Omental fat pad (tissue), 4 donors: ENCODE measurements around the gene VOPP1. TPM values are rescaled to one million over a fixed set of nuclear protein-coding genes. Genes with fewer than 3 reads are reported as not detected.

Source experiments
- ATAC-seq: fragments of 150-250 bp; one replicate; pipeline ENCODE4 v1.9.1; 2016; ENCODE audit warnings: mild to moderate bottlenecking, moderate library complexity; ENCODE audit not compliant: low FRiP score
- DNase-seq: peaks from one replicate; pipeline ENCODE4 v3.0.0-alpha.2; 2019; ENCODE audit warnings: low spot score
- total RNA-seq, 4 donors: library from RNA; depleted of rRNA; stranded (reverse); fragments of >200 nt; gene quantifications; one replicate each; pipeline ENCODE4 v1.1.0, GENCODE V29; 2016
- TF ChIP-seq, protein P1 (sequence below), 3 donors: fragments of 450-650 bp; IDR thresholded peaks; one replicate each; pipeline ENCODE4 v1.5.1; 2016 to 2017; ENCODE audit warnings: antibody characterized with exemption in 3 of 3, mild to moderate bottlenecking in 3 of 3, moderate library complexity in 2 of 3

The VOPP1 gene
- total RNA-seq, 4 donors from 2014 or later: 31.3 to 64.0 (median 57.9) TPM

DNA sequence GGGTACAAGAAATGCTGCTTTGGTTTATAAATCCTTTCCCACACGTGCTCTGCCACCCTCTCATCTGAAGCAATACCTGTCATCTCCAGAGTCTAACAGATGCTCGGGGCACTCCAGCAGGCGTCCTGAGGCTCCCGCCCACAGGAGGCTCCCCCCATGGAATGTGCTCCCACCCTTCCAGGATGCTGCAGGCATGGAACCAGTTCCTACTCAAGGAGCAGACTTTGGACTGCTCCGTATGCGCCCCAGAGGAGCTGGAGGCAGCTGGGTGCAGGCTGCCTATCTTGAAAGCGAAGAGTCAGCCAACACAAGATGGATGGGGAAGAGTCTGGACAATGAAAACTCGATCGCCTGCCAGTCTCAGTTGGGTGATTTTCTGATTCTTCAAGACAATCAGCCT, 75.4 kb downstream of the VOPP1 start:
- ATAC-seq (no peak), DNase-seq (no peak)
- TF ChIP-seq, protein P1, sequence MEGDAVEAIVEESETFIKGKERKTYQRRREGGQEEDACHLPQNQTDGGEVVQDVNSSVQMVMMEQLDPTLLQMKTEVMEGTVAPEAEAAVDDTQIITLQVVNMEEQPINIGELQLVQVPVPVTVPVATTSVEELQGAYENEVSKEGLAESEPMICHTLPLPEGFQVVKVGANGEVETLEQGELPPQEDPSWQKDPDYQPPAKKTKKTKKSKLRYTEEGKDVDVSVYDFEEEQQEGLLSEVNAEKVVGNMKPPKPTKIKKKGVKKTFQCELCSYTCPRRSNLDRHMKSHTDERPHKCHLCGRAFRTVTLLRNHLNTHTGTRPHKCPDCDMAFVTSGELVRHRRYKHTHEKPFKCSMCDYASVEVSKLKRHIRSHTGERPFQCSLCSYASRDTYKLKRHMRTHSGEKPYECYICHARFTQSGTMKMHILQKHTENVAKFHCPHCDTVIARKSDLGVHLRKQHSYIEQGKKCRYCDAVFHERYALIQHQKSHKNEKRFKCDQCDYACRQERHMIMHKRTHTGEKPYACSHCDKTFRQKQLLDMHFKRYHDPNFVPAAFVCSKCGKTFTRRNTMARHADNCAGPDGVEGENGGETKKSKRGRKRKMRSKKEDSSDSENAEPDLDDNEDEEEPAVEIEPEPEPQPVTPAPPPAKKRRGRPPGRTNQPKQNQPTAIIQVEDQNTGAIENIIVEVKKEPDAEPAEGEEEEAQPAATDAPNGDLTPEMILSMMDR (IDR thresholded peaks at IDR 0.05): no peak

DNA sequence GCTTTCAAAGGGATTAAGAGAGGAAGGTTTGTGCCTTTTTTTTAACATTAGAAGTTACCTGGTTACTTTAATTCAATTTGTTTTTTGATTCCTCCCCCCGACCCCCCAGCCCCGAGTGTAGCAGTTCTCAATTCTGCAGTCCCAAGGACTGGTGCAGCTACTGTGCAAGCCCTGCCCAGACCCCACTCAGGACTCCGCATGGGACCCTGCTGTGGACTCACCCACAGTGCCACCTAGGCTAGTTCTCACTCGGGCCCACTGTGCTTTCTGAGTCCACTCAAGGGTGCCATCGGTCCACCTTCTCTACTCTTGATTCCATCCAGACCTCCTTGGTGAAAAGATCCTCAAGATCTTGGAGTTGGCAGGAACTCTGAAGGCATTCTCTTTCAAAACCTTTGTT, 77.4 kb downstream of the VOPP1 start:
- DNase-seq (no peak), ATAC-seq (no peak)
- TF ChIP-seq, protein P1 (IDR thresholded peaks at IDR 0.05): no peak

DNA sequence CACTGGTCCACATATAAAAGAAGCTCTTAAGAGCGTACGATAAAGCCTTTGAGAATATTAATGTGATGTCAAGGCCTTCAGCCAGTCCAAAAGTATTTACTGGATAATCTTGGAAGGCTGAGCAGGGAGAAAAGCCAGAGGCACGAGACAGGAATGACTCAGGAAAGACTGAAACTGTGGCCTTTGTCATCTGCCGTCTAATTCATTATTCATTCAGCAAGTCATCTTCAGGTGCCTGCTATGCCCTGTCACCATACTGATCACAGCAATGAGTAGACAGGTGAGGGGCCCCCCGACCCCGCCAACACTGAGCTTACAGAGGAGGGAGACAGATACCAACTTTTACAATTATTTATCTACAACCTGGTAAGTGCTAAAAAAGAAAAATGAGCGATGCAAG, 78.9 kb downstream of the VOPP1 start:
- ATAC-seq (no peak), DNase-seq (no peak)
- TF ChIP-seq, protein P1 (IDR thresholded peaks at IDR 0.05): no peak

DNA sequence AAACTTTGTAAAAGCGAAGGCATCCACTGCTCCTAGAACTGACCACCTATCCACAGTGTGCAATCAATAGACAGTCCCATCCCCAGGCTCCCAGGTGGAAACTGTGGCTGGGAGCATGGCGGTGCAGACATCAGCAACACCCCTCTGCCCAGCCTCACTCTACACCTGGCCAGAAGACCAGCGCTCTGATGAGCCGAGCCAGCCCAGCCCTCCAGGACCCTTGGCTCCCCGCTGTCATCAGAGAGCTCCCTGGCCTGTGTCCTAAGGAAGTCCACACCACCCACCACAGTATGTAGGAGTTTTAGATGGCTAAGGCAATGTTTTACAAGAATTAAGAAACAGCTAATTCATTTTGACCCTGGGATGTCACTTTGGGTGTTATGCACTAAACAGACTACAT, 81.0 kb downstream of the VOPP1 start:
- no peak for DNase-seq
- TF ChIP-seq, protein P1 (IDR thresholded peaks at IDR 0.05): no peak
- no peak for ATAC-seq

DNA sequence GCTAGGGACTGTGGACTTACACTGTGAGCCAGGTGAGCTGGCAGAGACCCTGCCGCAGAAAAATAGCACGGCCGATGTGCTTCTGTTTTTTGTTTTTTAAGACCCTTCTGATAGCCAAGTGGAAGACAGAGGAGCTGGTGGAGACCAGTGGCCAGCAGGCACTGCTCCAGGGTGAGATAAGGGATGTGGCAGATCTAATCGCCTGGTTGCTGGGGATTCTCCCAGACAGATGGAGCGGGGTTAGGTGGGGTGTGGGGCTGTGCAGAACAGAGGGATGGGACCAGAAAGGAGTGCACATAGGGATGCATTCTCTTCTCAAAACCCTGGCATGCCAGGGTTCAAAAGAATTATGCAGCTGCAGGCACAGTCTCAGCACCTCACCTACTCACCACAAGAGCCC, 82.2 kb downstream of the VOPP1 start:
- ATAC-seq (no peak), DNase-seq (no peak)
- TF ChIP-seq, protein P1 (IDR thresholded peaks at IDR 0.05): no peak

DNA sequence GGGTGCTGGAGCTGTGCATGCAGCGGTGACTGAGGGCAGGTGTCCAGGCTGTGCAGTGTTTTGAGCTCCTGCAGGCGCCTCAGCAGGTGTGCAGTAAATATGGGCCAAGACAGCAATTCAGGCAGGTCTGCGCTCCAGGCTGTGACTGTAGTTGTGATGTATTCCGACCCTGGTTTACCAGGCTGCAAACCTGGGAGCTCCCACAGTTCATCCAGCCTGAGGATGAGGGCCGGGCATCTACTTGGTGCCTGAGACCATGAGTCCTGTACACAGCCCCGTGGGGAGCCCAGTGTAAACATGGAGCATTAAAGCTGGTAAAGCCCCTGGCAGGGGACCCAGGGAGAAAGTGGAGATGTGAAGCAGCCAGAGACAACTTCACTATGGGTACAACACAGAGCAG, 82.8 kb downstream of the VOPP1 start:
- ATAC-seq (no peak), DNase-seq (no peak)
- TF ChIP-seq, protein P1 (IDR thresholded peaks at IDR 0.05): no peak

DNA sequence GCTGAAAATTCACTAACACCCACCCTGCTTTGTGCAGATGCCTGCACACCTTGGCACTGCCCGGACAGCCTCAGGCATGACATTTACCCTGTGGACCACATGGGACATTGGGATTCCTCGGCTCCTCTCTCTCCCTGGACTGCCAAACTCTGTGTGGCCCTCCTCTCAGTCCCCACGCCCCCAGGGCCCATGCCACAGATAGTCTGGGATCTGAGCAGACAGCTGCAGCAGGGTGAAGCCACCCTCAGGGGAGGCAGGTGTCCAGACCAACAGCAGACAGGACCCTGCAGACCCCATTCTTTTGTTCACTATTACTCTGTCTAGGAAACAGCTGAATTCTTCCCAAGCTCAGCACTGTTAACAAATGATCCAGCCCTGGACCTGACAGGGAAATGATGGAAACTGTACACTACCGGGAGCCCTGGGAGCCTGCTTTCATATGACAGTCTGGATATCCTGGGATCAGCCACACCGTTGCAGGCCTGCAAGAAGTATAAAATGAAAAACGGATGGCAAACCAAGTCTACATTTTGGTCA, 83.4 kb downstream of the VOPP1 start:
- DNase-seq (no peak), ATAC-seq (no peak)
- TF ChIP-seq, protein P1 (IDR thresholded peaks at IDR 0.05): no peak
